H1 (cell line): ENCODE measurements around the gene CTNND2. TPM values are rescaled to one million over a fixed set of nuclear protein-coding genes. Genes with fewer than 3 reads are reported as not detected.

Source experiments
- BACH1 ChIP-seq: IDR thresholded peaks from 2 replicates; pipeline ENCODE4 v1.6.1; 2012; ENCODE audit warnings: low read length, improper control_type of control experiment
- BCL11A ChIP-seq, 2 experiments: IDR thresholded peaks; one replicate each; pipeline ENCODE4 v1.6.1; 2011; ENCODE audit warnings: low read depth in 2 of 2, low read length in 2 of 2, mild to moderate bottlenecking in 2 of 2
- CBX5 ChIP-seq: fragments of 300-800, 300-1000 bp; sonication (generic); IDR thresholded peaks from 2 replicates; pipeline ENCODE4 v1.7.1; 2016; ENCODE audit warnings: antibody characterized with exemption, low read length, low read depth
- PHF8 ChIP-seq: fragments of 200-600 bp; sonication (generic); conservative IDR thresholded peaks from 2 replicates; pipeline ENCODE4 v1.7.1; 2012; ENCODE audit warnings: low read depth, mild to moderate bottlenecking, inconsistent platforms, low read length, moderate library complexity
- polyA plus RNA-seq, 7 experiments: library from polyadenylated mRNA; depleted of rRNA in 3 of 7; stranded (reverse) in 5 of 7; unstranded in 2 of 7; fragments of >200 nt in 5 of 7; fragments of 200-250 nt in 2 of 7; gene quantifications; 1 replicate in 5 of 7; 2 replicates in 1 of 7; 4 replicates in 1 of 7; pipeline versions ENCODE4 v1.2.1 to v1.2.3, GENCODE V29; 2011 to 2013; ENCODE audit warnings: missing spikeins in 2 of 7, mixed read lengths in 2 of 7
- total RNA-seq: library from RNA; stranded (reverse); fragmentation: NEBNext Ultra II Directional; extraction: Animal tissue kit (Norgen Biotek cat#: 25700); gene quantifications from 2 replicates; pipeline ENCODE4 v1.2.1, GENCODE V29; 2021
- TF ChIP-seq, protein P1 (sequence below): IDR thresholded peaks from 2 replicates; pipeline ENCODE4 v1.6.1; 2011; ENCODE audit warnings: low read depth, mild to moderate bottlenecking, low read length; ENCODE audit not compliant: insufficient read depth

Gene CTNND2
- total and polyA plus RNA-seq, 2 of the 8 experiments (the other 6 are each of a cell fraction or from before 2014, with no cell fraction given): 7.4 to 14.2 TPM

DNA sequence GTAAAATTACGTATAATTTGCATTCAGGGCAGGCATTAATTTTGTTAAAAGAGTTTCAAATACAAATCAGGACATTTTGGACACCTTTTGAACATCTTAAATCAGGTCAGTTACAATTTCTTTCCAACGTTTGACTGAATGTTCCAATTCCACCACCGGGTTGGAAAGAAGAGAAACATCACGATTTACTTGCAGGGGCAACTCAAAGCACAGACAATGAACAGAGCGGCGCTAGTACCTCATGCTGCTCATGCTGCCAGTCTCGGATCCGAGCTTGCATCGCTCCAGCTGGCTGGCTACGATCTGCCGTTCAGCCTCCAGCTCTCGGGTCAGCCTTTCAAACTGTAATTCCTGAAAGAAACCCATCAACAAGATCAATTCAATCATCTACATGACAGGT, 339.5 kb downstream of the CTNND2 start (continued):
- TF ChIP-seq, protein P1, sequence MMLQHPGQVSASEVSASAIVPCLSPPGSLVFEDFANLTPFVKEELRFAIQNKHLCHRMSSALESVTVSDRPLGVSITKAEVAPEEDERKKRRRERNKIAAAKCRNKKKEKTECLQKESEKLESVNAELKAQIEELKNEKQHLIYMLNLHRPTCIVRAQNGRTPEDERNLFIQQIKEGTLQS: no peak
- TF ChIP-seq BACH1: no peak
- TF ChIP-seq BCL11A (IDR thresholded peaks at IDR 0.05; ENCODE audit: low read depth in 2 of 2, low read length in 2 of 2): no peak
- no peak for TF ChIP-seq CBX5
- TF ChIP-seq PHF8: no peak
